Spinal cord (tissue), 10 donors: ENCODE measurements around the gene DAAM2. TPM values are rescaled to one million over a fixed set of nuclear protein-coding genes. Genes with fewer than 3 reads are reported as not detected.

Source experiments
- DNase-seq, 6 donors: peaks; one replicate each; pipeline versions ENCODE4 v3.0.0 to v3.0.0-alpha.2; 2013 to 2015; ENCODE audit warnings: low spot score in 6 of 6, low read depth in 4 of 6
- H3K27ac ChIP-seq: one replicate; pipeline ENCODE4 v1.5.1; 2013; ENCODE audit warnings: low read depth, low read length, control low read depth
- H3K27me3 ChIP-seq: one replicate; pipeline ENCODE4 v1.6.1; 2013; ENCODE audit warnings: low read length; ENCODE audit not compliant: control insufficient read depth, insufficient read depth
- H3K36me3 ChIP-seq: one replicate; pipeline ENCODE4 v1.6.1; 2013; ENCODE audit warnings: low read length; ENCODE audit not compliant: control insufficient read depth, insufficient read depth
- H3K4me1 ChIP-seq: one replicate; pipeline ENCODE4 v1.6.1; 2013; ENCODE audit warnings: low read length; ENCODE audit not compliant: control insufficient read depth, insufficient read depth
- H3K4me3 ChIP-seq: one replicate; pipeline ENCODE4 v1.5.1; 2013; ENCODE audit warnings: low read depth, low read length, control low read depth
- H3K9me3 ChIP-seq: one replicate; pipeline ENCODE4 v1.6.1; 2013; ENCODE audit warnings: low read length; ENCODE audit not compliant: control insufficient read depth, insufficient read depth
- WGBS: methylation state at CpG from one replicate; pipeline ENCODE4 v1.1.5; 2013; ENCODE audit warnings: missing lambda C conversion rate; ENCODE audit not compliant: insufficient coverage; 5-methylcytosine and 5-hydroxymethylcytosine counted together
- polyA plus RNA-seq, 2 donors: library from polyadenylated mRNA; unstranded; fragments of 120-200 nt; gene quantifications; one replicate each; pipeline ENCODE4 v1.2.1, GENCODE V29; 2013; ENCODE audit not compliant: insufficient read length in 2 of 2
- total RNA-seq, 2 donors: library from RNA; depleted of rRNA in 1 of 2; stranded (reverse); fragments of 120-200 nt in 1 of 2; fragments of >200 nt in 1 of 2; gene quantifications; one replicate each; pipeline versions ENCODE4 v1.2.3 to v1.2.4, GENCODE V29; 2013 to 2014
- donor health status: healthy.

Gene DAAM2
- total and polyA plus RNA-seq, 4 donors: 79.5 to 159 (median 107) TPM

GRCh38 chr6:39760226-39760952, 31.8 kb upstream of the DAAM2 start:
- Histone ChIP-seq H3K27ac (no peak overlapping the region), H3K9me3 (no peaks in the 10 kb centered on the region), H3K27me3 (no peaks in the 10 kb centered on the region), H3K36me3 (no peaks in the 10 kb centered on the region), H3K4me3 (no peak overlapping the region), H3K4me1 (no peaks in the 10 kb centered on the region)
- no peak for DNase-seq
- 100% methylated on average over 1 of the region's 3 CpGs for WGBS

GRCh38 chr6:39765508-39766065, 26.6 kb upstream of the DAAM2 start:
- H3K4me3 ChIP-seq: no peak overlapping the region
- H3K36me3 ChIP-seq: no peaks in the 10 kb centered on the region
- peaks cover 4% of the 10 kb centered on the region for H3K4me1 ChIP-seq
- H3K9me3 ChIP-seq: no peaks in the 10 kb centered on the region
- DNase-seq: no peak
- H3K27me3 ChIP-seq: no peaks in the 10 kb centered on the region
- WGBS: no CpG with 5 or more reads among the region's 3 CpGs
- H3K27ac ChIP-seq: no peak overlapping the region

- H3K36me3 ChIP-seq: no peaks in the 10 kb centered on the region
- no peak overlapping the region for H3K4me3 ChIP-seq
- H3K27ac ChIP-seq: no peak overlapping the region
- WGBS: 70% methylated on average over 2 of the region's 5 CpGs
- H3K4me1 ChIP-seq: peaks cover 5% of the 10 kb centered on the region
- H3K27me3 ChIP-seq: no peaks in the 10 kb centered on the region
- no peaks in the 10 kb centered on the region for H3K9me3 ChIP-seq
- peak in 1 of 6 donors; percentile 38 for DNase-seq
Observed at GRCh38 chr6:39769012-39769411, 23.2 kb upstream of the DAAM2 start.

- H3K27me3 ChIP-seq: no peaks in the 10 kb centered on the region
- 78% methylated on average over 4 of the region's 4 CpGs for WGBS
- no peaks in the 10 kb centered on the region for H3K36me3 ChIP-seq
- DNase-seq: peak in 1 of 6 donors; percentile 28
- H3K9me3 ChIP-seq: no peaks in the 10 kb centered on the region
- H3K4me3 ChIP-seq: no peak overlapping the region
- peaks cover 9% of the 10 kb centered on the region for H3K4me1 ChIP-seq
- no peak overlapping the region for H3K27ac ChIP-seq
Observed at GRCh38 chr6:39770446-39770845, 21.7 kb upstream of the DAAM2 start.

GRCh38 chr6:39772559-39773273, 19.5 kb upstream of the DAAM2 start:
- H3K27me3 ChIP-seq: no peaks in the 10 kb centered on the region
- H3K36me3 ChIP-seq: no peaks in the 10 kb centered on the region
- H3K4me3 ChIP-seq: no peak overlapping the region
- peak in 1 of 6 donors; percentile 50 for DNase-seq
- H3K4me1 ChIP-seq: peaks cover 17% of the 10 kb centered on the region
- H3K27ac ChIP-seq: peak overlapping the region; percentile 45
- WGBS: 100% methylated on average over 1 of the region's 6 CpGs
- H3K9me3 ChIP-seq: no peaks in the 10 kb centered on the region

GRCh38 chr6:39773782-39774181, 18.4 kb upstream of the DAAM2 start:
- DNase-seq: peak in 1 of 6 donors; percentile 60
- no peaks in the 10 kb centered on the region for H3K27me3 ChIP-seq
- H3K4me1 ChIP-seq: peaks cover 22% of the 10 kb centered on the region
- H3K9me3 ChIP-seq: no peaks in the 10 kb centered on the region
- no peaks in the 10 kb centered on the region for H3K36me3 ChIP-seq
- no peak overlapping the region for H3K4me3 ChIP-seq
- H3K27ac ChIP-seq: peak overlapping the region; percentile 22
- WGBS: 86% methylated on average over 1 of the region's 2 CpGs

- WGBS: no CpG with 5 or more reads among the region's 2 CpGs
- Histone ChIP-seq H3K27ac (no peak overlapping the region), H3K27me3 (no peaks in the 10 kb centered on the region), H3K4me1 (peaks cover 18% of the 10 kb centered on the region), H3K4me3 (no peak overlapping the region), H3K36me3 (no peaks in the 10 kb centered on the region), H3K9me3 (no peaks in the 10 kb centered on the region)
- no peak for DNase-seq
Observed at GRCh38 chr6:39776581-39776980, 15.6 kb upstream of the DAAM2 start.

GRCh38 chr6:39777218-39777617, 15.0 kb upstream of the DAAM2 start:
- Histone ChIP-seq H3K27me3 (no peaks in the 10 kb centered on the region), H3K4me3 (no peak overlapping the region), H3K9me3 (no peaks in the 10 kb centered on the region), H3K27ac (peak overlapping the region; percentile 65), H3K36me3 (no peaks in the 10 kb centered on the region), H3K4me1 (peaks cover 18% of the 10 kb centered on the region)
- peak in 2 of 6 donors; percentile 39 to 59 for DNase-seq
- 24% methylated on average over 10 of the region's 10 CpGs for WGBS

- H3K36me3 ChIP-seq: no peaks in the 10 kb centered on the region
Observed at GRCh38 chr6:39777661-39778060, 14.5 kb upstream of the DAAM2 start.

More at GRCh38 chr6:39777661-39778060, 14.5 kb upstream of the DAAM2 start:
- no peak overlapping the region for H3K4me3 ChIP-seq
- peaks cover 18% of the 10 kb centered on the region for H3K4me1 ChIP-seq
- 66% methylated on average over 3 of the region's 4 CpGs for WGBS
- H3K9me3 ChIP-seq: peaks cover 2% of the 10 kb centered on the region
- H3K27ac ChIP-seq: peak overlapping the region; percentile 65
- H3K27me3 ChIP-seq: no peaks in the 10 kb centered on the region
- DNase-seq: no peak
